Ascending aorta (tissue), 2 donors: Measurements from ENCODE around the gene S100A16. TPM values are rescaled to one million over a fixed set of nuclear protein-coding genes. Genes with fewer than 3 reads are reported as not detected.

Source experiments
- DNase-seq, 2 donors: peaks; one replicate each; pipeline ENCODE4 v3.0.0-alpha.2; 2019; ENCODE audit warnings: low spot score in 2 of 2
- H3K27ac ChIP-seq, 2 donors: fragments of 200-600 bp; sonication (generic); one replicate each; pipeline ENCODE4 v1.5.1; 2016 to 2017; ENCODE audit warnings: mild to moderate bottlenecking in 1 of 2
- H3K27me3 ChIP-seq: fragments of 200-600 bp; sonication (generic); one replicate; pipeline ENCODE4 v1.5.1; 2017
- H3K36me3 ChIP-seq, 2 donors: fragments of 200-600 bp; sonication (generic); one replicate each; pipeline ENCODE4 v1.5.1; 2016
- H3K4me1 ChIP-seq, 2 donors: fragments of 200-600 bp; sonication (generic); one replicate each; pipeline ENCODE4 v1.5.1; 2016 to 2017; ENCODE audit warnings: mild to moderate bottlenecking in 1 of 2
- H3K4me3 ChIP-seq, 2 donors: fragments of 200-600 bp; sonication (generic); one replicate each; pipeline ENCODE4 v1.5.1; 2016 to 2017; ENCODE audit warnings: mild to moderate bottlenecking in 1 of 2
- H3K9me3 ChIP-seq, 2 donors: fragments of 200-600 bp; sonication (generic); one replicate each; pipeline ENCODE4 v1.5.1; 2016
- intact Hi-C: fragments of 100-400 bp; cut with DNase I; formaldehyde crosslinking; loops from one replicate; pipeline ENCODE4 v1.15.1; 2023
- total RNA-seq: library from RNA; depleted of rRNA; stranded (reverse); fragments of >200 nt; gene quantifications from one replicate; pipeline ENCODE4 v1.1.0, GENCODE V29; 2016
- TF ChIP-seq, protein P1 (sequence below), 3 experiments: fragments of 200-600 bp in 2 of 3; fragments of 450-650 bp in 1 of 3; sonication (generic) in 2 of 3; IDR thresholded peaks; one replicate each; pipeline ENCODE4 v1.5.1; 2016 to 2019; ENCODE audit warnings: antibody characterized with exemption in 3 of 3, mild to moderate bottlenecking in 1 of 3, moderate library complexity in 1 of 3

S100A16 gene
- total RNA-seq, 1 donor from 2014 or later = 364 TPM

DNA sequence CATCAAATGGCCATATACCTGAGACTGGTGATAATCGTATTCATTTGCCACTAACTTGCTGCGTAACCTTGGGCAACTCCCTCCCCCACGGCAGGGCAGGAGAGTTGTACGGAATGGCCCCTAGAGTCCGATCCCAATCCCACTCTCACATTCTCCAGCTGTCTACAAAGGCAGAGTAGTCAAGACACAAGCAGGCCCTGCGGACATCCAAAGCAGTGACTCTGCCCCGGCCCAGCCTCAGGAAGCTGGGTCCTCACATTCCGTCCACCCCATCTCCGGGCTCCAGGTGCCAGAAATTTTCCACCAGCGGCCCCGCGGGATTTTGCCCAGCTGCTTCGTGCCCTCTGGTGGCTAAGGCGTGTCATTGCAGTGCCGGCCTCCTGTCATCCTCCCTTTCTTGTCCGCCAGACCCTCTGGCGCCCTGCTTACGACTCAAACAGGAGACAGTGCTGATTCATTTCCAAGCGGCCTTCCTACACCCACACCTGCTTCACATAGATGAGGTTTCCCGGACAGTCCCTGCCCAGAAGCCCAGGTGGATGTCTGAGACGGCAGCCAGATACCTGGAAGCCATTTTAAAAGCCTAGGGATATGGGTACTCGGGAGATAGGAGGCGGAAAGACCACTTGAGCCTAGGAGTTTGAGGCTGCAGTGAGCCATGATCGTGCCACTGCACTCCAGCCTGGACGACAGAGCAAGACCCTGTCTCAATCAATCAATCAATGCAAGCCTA, 44.4 kb downstream of the S100A16 start:
- H3K36me3 ChIP-seq = no peaks in the 10 kb centered on the region
- intact Hi-C loops = loop anchor here (1.0 kb wide), 3 partner anchors 35 to 216 kb away; no protein-coding TSS in a partner anchor
- H3K27ac ChIP-seq = peak overlapping the region; percentile 91 to 94
- no peaks in the 10 kb centered on the region for H3K9me3 ChIP-seq
- H3K4me3 ChIP-seq = peak overlapping the region; percentile 23 to 56
- H3K27me3 ChIP-seq = no peaks in the 10 kb centered on the region
- peak in 1 of 2 donors; percentile 94 for DNase-seq
- H3K4me1 ChIP-seq = peaks cover 16 to 39% of the 10 kb centered on the region in 2 donors
- TF ChIP-seq, protein P1, sequence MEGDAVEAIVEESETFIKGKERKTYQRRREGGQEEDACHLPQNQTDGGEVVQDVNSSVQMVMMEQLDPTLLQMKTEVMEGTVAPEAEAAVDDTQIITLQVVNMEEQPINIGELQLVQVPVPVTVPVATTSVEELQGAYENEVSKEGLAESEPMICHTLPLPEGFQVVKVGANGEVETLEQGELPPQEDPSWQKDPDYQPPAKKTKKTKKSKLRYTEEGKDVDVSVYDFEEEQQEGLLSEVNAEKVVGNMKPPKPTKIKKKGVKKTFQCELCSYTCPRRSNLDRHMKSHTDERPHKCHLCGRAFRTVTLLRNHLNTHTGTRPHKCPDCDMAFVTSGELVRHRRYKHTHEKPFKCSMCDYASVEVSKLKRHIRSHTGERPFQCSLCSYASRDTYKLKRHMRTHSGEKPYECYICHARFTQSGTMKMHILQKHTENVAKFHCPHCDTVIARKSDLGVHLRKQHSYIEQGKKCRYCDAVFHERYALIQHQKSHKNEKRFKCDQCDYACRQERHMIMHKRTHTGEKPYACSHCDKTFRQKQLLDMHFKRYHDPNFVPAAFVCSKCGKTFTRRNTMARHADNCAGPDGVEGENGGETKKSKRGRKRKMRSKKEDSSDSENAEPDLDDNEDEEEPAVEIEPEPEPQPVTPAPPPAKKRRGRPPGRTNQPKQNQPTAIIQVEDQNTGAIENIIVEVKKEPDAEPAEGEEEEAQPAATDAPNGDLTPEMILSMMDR (IDR thresholded peaks at IDR 0.05) = peak; percentile 99

GRCh38 chr1:153567621-153568366, 45.1 kb downstream of the S100A16 start:
- no peaks in the 10 kb centered on the region for H3K9me3 ChIP-seq
- H3K27ac ChIP-seq = peak overlapping the region; percentile 91 to 94
- peak overlapping the region; percentile 23 to 56 for H3K4me3 ChIP-seq
- intact Hi-C loops = loop anchor here (1.0 kb wide), 3 partner anchors 34 to 215 kb away; no protein-coding TSS in a partner anchor
- H3K4me1 ChIP-seq = peaks cover 16 to 35% of the 10 kb centered on the region in 2 donors
- no peaks in the 10 kb centered on the region for H3K27me3 ChIP-seq
- TF ChIP-seq, protein P1 (IDR thresholded peaks at IDR 0.05) = no peak
- no peak for DNase-seq
- H3K36me3 ChIP-seq = no peaks in the 10 kb centered on the region

GRCh38 chr1:153566414-153567371, 46.2 kb downstream of the S100A16 start:
- TF ChIP-seq, protein P1 (IDR thresholded peaks at IDR 0.05) = no peak
- Histone ChIP-seq H3K36me3 (no peaks in the 10 kb centered on the region), H3K4me3 (peak overlapping the region in 1 of 2 donors; percentile 4), H3K27me3 (no peaks in the 10 kb centered on the region), H3K9me3 (no peaks in the 10 kb centered on the region), H3K4me1 (peaks cover 16 to 30% of the 10 kb centered on the region in 2 donors), H3K27ac (peak overlapping the region; percentile 91 to 94)
- intact Hi-C loops = loop anchor here (1.0 kb wide), 1 partner anchor 17 kb away; the partner anchor contains the start of gene S100A3
- peak; percentile 97 to 99 for DNase-seq

DNA sequence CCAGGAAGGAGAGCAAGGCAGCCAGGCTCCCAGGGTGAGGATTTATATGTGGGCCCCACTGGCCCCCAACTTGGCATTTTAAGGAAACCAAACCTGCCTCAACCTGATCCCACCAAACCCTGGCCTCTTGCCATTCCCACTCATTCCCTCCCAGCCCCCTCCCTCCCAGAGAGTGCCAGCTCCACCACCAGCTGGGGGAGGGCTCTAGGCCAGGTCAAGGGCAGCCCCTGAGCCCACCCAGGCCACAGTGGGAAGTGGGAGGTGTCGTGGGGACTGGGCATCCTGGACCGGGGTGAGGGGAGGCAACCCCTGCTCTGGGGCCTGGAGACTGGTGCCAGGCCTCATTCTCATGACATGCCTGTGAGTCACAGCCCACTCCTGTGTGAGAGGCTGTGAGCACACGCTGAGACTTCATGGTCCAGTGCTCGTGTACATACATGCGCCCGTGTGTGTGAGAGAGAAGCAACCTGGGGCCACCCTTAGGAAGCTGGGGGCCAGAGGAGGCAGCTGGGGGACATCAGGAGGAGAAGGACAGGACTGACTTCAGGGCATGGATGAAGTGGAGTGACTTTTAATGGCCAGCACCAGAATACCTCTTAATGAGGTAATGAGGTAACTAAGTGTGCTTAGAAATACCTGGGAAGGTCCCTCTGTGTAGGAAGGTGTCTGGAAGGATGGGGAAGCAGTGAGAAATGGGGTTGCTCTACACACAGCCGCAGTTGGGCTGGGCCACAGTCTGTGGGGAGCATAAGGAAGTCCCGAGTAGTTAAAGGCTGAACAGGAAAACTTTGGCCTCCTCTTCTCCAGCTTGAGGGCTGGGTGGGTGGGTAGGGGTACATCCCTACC, 47.2 kb downstream of the S100A16 start, which contains the start of gene S100A2:
TSS of gene S100A2 (minus strand) at position 316 of the 846 bp plus-strand sequence. CDS start 1,967 bp downstream, outside the sequence.
- Histone ChIP-seq H3K9me3 (no peaks in the 10 kb centered on the region), H3K36me3 (no peaks in the 10 kb centered on the region), H3K27ac (peak within 1 kb of the TSS; percentile 91 to 94), H3K4me1 (peaks cover 16 to 30% of the 10 kb centered on the region in 2 donors), H3K27me3 (no peaks in the 10 kb centered on the region), H3K4me3 (peak within 1 kb of the TSS in 1 of 2 donors; percentile 4)
- peak; percentile 59 to 91 for DNase-seq
- intact Hi-C loops = loop anchor here (1.0 kb wide), 1 partner anchor 16 kb away; the partner anchor contains the start of gene S100A3
- TF ChIP-seq, protein P1 (IDR thresholded peaks at IDR 0.05) = no peak
